HG03432 (cell line): Measurements from ENCODE around the gene C5.
"Not testable (repeated sequence)": the region's sequence is repeated elsewhere in the genome, so short reads cannot be mapped to it uniquely, and the experiment has no call there.

Source experiments
- ATAC-seq: cut with Tn5 transposase; IDR thresholded peaks from one replicate; pipeline ENCODE4 v1.9.1; 2021; ENCODE audit warnings: mild to moderate bottlenecking, moderate library complexity; ENCODE audit not compliant: unreplicated experiment

Gene C5

DNA sequence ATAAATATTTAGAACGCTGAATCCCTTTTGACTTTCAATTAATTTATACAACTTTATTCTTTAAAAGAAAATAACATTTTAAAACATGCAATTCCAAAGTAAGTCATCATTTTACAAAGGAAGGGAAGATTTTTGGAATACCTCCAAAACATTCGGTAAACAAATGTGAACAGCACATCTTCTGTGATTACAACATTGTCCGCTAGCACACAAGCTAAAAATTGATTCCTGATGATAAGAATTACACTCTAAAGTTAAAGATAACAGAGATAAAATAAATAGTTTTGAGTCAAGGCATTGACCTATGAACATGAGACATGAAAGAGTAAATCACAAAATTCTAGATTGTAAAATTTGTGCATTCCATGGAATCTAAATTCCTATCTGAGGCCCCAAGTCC is 67.2 kb downstream of the C5 start:
- ATAC-seq, result no peak

DNA sequence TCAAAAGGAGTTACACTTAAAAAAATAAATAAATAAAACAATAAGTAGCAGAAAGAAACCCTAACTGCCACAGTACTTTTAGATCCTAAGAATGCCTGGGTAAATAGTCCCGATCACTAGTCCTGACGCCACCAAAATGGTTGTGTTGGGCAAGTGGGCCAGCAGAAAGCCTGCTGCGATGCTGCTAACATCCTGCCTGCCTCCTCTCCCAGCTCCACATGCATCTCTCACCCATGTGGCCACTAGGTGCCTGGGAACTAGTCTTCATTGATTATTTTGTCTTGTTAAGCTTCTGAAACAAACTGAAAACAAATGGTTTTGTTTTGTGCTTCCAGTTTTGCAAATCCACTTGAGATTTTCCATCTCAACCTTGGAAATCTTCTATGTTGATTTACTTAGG is 69.1 kb downstream of the C5 start:
- ATAC-seq, result no peak

DNA sequence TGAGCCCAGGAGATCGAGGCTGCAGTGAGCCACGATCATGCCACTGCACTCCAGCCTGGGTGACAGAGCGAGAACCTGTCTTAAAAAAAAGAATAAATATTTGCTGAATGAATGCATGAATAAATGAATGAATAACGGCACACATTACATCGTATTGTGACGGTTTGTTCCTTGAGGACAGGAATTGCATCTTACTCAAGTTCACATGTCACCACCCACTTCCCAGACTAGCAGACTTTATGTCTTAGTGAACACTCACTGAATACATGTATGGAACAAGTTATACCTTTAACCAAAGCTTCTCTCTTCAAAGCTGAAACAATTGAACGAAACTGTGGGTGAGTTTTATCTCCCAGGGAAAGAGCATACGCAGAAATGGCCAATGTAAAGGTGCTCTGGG is 70.3 kb downstream of the C5 start:
- no peak for ATAC-seq

DNA sequence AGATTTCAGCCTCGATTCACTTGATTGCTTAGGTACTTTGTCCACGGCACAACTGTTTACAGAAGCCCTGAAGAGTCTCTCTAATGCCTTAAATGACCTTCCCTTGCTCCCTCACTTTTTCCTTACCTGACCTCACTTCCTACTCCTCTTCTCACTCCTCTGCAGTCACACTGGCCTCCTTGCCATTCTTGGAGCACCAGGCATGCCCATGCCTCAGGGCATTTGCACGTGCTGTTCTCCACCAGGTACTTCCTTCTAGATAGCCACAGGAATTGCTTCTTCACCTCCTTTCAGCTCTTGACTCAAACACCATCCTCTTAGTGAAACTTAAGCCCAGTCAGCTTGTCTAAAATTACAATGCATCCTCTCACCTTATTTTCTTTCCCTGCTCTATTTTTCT is 71.1 kb downstream of the C5 start:
- no peak for ATAC-seq

DNA sequence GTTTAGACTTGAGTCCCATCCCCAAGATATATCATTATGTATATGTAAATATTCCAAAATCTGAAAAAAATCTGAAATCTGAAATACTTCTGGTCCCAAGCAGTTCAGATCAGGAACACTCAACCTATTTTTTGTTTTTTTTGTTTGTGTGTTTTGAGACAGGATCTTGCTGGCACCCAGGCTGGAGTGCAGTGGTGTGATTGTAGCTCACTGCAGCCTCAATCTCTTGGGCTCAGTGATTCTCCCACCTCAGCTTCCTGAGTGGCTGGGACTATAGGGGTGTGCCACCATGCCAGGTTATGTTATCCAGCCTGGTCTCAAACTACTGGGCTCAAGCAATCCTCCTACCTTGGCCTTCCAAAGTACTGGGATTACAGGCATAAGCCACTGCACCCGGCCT is 72.8 kb downstream of the C5 start:
- no peak for ATAC-seq

DNA sequence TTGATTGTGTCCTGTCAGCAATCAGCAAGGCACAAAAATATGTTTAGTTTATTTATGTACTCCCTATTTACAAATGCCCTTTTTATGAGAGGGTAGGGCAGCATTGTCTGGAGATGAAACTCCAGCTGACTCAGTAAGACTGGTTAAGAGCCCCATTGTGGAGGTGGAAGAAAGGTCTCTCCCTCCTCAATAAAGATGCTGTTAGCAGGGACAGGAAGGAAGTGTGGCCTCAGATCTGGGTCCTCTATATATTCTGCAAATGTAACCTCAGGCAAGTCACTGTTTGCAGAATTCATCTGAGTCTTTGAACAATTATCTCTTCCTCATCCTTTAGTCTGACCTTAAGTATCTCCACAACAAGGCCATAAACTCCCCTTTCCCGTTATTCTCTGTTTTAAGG is 75.2 kb downstream of the C5 start:
- no peak for ATAC-seq

DNA sequence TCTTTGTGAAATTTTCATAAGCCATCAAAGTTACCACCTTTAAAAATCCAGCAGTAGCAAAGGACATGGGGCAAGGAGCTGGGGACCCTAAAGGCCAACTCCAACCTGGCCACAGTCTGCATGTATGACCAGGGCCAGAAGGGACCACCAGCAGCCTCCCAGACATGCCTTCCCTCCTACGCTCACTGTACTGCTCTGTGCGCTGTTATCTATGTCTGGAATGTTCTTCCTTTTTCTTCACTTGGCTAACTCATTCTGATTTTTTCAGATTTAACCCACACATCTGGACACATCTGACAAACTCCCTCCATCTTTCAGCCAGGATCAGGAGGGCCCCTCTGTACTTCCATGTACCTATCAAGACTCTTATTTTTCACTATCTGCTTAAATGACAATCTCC is 75.9 kb downstream of the C5 start:
- ATAC-seq, result no peak

DNA sequence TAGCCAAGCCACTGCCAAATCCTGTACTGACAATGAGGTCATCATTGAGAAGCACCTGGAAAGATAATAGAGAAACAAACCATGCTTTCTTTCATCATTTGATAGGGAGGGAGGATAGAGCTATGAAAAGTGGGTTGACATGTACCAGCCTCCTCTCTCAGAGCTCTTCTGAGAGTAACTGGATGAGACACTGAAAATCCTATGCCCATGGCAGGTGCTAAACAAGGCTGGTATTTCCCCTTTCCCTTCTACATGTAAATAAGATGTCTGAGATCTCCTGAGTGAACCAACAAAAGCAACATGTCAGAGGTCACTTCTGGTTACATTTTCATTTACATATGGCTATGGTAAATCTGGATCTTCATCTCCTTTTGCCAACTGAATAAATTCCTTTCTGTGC is 78.1 kb downstream of the C5 start:
- ATAC-seq, result no peak

DNA sequence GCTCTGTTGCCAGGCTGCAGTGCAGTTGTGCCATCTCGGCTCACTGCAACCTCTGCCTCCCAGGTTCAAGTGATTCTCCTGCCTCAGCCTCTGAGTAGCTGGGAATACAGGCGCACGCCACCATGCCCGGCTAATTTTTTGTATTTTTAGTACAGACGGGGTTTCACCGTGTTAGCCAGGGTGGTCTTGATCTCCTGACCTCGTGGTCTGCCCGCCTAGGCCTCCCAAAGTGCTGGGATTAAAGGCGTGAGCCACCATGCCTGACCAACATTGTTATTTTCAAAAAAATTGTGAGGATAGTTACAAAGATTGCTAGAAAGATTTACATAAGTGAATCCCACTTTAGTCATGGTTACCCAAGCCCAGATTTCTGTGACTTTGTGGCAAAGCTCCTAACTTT is 78.6 kb downstream of the C5 start:
- not testable (repeated sequence) for ATAC-seq

DNA sequence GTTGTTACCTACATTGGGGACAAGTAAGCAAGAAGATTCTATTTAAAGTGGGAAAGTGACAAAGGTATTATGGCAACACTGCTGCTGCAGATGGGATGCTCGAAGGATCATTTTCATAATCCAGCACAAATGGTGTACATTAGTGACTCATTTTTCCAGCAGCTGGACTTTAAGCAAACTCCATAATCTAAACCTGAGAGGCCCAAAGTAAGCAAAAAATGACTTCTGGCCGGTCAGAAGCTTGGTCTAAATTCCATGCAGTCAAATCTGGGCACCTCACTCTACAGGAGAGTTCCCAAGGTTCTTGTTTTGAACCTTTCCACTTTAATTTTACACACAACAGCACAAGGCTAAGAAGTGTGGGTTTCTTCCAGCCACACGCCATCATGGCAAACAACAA is 79.8 kb downstream of the C5 start:
- ATAC-seq, result no peak

DNA sequence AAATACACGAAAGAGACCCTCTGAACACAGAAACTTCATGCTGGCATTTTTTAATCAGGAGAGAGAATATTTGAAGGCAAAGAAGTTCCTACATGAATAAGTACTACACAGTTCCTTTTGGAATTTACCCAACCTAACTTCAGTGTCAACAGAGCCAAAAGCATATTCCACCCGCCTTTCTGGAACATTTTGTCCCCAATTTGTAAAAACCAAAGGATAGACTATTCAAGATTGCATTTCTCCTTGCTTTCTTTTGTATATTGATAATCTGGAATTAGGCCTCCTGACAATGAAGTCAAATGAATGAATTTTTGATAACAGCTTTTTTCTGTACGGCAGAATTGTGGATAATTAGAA is 84.1 kb downstream of the C5 start:
- no peak for ATAC-seq

DNA sequence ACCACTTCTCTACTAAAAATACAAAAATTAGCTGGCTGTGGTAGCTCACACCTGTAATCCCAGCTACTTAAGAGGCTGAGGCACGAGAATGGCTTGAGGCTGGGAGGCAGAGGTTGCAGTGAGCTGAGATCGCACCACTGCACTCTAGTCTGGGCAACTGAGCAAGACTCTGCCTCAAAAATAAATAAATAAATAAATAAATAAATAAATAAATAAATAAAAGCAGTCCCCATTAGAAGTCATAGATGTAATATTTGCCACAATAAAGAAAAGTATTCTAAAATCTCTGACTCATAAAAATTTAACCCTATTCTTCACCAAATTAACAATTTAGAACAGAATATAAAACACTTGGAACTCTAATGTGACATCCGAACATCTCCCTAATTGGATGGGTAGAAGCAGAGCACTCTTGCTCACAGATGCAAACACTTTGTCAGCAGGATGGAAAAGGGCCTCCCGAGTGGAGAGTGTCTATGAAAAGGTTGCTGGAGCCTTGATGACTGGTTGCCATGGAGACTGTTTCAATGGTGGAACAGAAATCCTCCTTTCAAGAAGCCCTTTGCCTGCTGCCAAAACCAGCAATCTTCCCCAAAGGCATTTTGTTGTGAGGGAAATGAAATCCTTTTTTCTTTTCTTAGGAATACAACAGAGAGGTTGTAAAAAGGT is 84.6 kb downstream of the C5 start:
- no peak for ATAC-seq

DNA sequence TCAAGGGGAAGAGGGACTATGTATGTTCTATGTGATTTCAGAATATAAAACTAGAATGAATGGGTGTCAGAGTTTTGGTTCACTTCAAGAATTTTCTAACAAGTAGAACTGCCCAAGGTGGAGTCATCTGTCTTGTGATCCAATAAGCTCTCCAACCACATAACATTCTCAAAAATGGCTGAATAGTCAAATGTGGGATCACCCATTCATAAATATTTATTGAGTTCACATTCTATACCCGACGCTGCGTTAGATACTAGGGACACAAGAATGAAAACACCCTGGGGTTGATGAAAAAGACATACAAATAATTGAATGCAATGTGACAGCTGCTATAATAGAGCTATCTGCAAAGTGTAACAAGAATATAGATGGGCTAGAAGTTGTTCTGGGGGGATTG is 88.1 kb downstream of the C5 start:
- ATAC-seq, result no peak

DNA sequence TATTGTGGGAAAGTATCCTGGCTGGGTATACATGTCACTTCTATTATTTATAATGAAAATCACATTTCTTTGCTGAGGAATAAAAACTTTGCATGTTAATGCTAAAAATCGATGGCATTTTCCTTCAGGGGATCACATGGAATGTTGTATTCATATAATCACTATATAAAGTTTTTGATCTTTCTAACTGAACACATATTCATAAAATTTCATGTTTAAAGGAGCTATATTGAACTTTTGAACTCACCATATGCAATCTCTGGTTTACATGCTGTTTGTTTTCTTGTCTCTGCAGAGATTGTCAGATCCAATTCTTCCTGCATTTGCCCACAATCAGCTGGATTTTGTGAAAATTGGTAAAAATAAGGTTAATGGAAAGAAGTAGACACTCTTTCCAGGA is 90.1 kb downstream of the C5 start:
- ATAC-seq, result no peak

DNA sequence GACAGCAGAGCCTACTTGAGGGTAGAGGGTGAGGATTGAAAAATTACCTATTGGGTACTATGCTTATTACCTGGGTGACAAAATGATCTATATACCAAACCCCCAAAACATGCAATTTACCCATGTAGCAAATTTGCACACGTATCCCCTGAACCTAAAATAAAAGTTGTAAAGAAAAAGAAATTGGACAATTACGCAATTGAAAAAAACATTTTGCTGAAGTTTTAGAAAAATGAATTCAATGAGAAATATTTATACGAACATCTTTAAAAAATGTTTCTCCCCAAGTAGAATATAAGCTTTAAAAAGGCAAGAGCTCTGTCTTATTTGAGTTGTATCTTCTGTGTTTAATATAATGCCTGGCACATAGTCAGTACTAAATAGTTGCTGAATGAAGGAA is 93.2 kb downstream of the C5 start:
- ATAC-seq, result no peak

DNA sequence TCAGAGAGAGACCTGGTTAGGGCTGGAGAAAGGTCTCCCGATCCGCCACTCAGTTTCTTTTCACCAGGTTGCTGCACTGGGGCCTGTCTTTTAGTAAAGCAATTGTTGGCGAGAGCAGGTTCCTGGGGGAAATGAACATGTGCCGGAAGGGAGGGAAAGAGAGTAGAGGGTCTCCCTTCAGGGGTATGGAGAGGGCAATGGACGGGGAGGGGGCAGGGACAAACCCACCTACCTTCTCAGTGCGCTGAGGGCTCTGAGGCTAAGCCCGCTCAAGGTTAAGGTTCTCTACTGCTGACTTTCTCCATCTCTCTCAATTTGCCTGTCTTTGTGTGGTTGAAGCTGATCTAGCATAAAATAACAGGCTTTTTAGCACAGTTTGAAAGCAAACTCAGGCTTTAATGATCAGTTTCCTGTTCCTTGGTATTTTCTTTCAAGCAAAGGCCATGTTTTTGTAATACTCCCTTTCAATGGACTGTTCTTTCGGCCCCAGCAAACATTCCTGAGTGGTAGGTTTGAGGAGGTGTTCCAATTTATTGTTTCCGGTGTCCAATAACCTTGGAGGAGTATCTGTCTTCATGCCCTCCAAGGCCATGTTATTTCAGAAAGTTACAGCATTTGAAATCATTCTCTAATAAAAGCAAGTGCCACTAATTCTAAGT is 98.0 kb downstream of the C5 start:
- ATAC-seq, result no peak

DNA sequence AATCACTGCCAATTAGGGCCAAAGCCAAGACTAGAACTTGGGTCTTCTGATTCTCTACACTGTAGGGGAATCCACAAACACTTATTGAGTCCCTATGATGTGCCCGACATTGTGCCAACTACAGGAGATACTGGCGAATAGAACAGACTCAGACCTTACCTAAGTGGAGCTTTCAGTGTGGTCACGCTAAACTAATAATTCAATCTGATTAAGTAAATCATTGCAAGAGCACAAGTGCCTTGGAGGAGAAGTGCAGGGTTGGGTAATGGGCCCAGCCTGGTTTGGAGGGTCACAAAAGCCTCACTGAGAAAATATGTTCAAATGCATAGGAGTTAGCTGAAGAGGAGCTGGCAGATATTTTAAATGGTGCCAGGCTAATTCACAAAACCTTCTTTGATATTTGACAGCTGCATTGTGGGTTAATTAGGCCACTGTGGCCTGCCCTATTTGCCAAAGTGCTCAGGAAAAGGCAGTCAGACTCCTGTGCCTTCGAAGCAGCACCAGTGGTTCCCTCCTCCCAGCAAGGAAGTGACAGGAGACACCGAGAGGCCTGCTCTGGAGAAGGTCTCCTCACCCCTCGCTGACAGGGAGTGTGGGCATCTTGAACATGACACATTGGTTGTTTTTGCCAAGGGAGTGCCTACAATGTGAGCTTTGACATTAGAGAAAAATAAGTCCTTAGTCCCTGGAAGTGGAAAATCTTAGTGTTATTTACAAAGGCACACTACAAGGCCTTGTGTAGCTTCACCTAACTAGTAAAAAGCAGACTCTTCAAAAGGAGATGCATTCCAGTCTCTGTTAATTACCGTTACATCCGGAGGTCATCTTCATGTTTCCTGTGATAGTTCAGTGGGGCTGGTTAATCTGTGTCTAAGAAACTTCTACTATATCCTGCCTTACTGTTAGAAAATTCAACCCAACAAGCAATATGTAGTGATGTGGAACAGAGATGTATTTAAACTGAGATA is 99.4 kb downstream of the C5 start:
- no peak for ATAC-seq

DNA sequence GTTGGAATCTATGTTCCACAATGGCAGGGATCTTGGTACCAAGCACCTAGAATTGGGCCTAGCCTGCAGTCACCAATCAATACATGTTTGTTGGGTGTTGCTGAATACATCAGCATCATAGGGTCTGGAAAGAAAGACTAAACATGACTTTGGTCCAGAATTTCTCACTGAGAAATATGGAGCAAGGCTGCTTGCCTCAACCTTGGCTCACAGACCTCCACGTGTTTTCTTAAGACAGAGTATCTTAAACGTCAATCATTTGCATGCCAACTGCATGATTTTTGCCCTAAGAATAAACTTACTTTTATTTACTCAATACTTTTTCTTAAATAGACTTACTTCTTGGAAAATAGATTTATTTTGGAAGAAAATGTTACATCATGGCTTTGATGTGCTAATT is 100.8 kb downstream of the C5 start:
- ATAC-seq, result no peak

DNA sequence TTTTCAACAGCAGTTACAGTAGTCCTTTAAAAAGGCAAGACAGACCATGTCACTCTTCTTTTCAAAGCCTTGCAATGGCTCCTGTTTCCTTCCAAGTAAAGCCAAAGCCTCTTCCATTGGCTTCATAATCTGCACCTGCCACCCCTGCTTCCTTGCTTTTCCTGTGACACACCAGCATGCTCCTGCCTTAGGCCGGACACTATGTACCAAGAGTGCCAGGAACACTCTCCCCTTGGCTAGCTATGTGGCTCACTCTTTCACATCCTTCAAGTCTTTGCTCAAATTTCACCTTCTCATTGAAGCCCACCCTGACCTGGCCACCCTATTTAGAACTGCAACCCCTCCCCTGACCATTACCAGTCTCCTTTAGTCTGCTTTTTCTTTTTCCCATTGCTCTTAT is 101.3 kb downstream of the C5 start:
- no peak for ATAC-seq

DNA sequence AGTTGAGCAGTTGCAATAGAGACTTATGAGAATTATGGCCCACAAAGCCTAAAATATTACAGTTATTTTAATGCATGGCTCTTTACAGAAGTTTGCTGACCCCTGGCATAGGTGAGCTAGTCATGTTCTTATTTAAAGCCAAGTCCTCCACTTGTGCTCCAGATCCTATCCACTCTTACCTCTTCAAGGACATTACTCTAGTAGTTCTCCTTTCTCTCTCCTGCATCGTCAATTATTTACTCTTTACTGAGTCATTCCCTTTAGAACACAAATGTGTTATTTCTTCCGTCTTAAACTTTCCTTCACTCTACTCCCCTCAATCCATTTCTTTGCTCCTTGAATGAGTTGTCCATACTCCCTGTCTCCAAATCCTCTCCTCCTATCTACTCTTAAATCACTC is 102.9 kb downstream of the C5 start:
- no peak for ATAC-seq

DNA sequence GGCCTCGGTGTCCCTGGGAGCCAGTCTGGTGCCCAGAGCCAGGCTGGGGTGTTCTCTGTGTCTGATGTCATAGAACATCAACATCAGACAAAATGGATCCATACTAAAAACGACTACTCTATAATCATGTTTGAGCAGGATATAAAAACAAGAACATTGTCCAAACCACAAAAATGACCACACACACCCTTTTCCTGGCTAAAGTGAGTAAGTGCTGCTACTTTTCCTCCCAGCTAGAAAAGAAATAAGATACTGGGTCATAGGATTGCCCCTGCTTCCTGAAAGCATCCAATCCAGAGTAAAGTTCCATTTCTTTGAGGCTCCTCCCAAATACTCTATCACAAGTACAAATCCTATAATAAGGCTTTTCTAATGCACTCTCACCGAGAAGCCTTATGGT is 103.8 kb downstream of the C5 start:
- no peak for ATAC-seq

DNA sequence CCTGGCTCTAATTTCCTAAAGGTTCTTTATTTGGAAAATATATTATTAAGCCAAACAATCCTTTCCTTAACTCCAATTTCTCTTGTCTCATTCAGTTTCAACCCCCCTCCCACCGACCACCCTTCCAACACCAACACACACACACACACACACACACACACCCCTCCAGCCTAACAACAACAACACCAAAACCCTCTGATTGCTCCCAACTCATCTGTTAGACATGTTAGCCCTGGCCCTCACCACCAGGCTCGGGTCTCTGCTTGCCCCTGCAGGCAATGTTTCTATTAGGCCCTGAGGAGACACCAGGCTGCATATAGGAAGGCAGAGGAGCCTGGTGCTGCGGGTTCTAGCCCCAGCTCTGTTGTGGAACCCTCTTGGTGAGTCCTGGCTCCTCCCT is 105.1 kb downstream of the C5 start:
- no peak for ATAC-seq
